Measurements from ENCODE around the gene CTIF. TPM values are rescaled to one million over a fixed set of nuclear protein-coding genes. Genes with fewer than 3 reads are reported as not detected.

Gene CTIF
- polyA plus RNA-seq, 4 donors: 8.1 to 22.6 (median 11.3) TPM

DNA sequence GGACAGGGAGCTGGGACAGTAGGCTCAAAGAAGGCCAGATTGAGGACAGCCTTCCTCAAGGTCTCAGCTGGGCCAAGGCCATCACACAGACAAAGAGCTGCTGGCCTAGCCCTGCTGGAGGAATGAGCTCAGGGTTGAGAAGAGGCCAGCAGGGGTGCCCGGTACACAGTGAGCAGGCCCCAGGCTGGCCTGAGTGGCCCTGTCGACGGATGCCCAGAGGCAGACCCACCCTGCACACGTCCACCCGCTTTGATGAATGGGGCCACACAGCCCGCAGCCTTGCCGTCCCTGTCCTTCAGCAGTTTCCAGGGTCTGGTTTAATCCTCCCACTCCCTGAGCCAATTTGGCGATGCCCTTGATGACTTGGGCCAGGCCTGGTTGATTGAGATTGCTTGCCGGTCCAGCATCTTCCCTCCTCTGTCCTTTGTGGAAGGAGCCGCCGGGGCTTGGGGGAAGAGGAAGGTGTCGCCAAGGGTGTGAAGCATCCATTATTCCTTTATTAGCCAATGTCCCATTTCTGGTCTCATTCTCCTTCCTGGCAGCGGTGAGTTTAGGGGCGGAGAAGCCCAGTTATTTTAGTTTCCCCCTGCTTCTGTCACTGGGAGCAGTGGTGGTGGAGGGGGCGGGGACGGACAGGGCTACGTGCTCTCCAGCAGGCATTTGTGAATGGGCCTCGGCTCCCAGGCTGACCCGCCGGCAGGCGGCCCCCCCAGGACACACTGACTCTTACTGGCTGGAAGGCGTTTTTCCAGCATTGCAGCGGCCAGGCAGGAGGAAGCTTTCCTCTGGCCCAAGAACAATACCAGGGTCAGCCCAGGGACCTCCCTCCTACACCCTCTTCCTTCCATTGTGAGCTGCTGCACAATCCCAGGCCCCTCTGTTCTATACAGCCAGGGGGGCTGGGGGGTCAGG is 141.8 kb downstream of the CTIF start:
- Histone ChIP-seq H3K27me3 (ENCODE audit: control insufficient read depth in 3 of 3, insufficient read depth in 3 of 3, low read length in 3 of 3) (no peaks in the 10 kb centered on the region), H3K27ac (ENCODE audit: low read depth in 1 of 3, low read length in 2 of 3) (peak overlapping the region in 2 of 3 donors; percentile 21 to 52), H3K9me3 (ENCODE audit: control insufficient read depth in 2 of 2, insufficient read depth in 1 of 2, low read depth in 1 of 2, low read length in 1 of 2) (no peaks in the 10 kb centered on the region), H3K4me1 (ENCODE audit: control insufficient read depth in 3 of 3, insufficient read depth in 2 of 3, low read depth in 1 of 3, low read length in 2 of 3) (peaks cover 0 to 8% (median 0%) of the 10 kb centered on the region in 3 donors), H3K4me3 (ENCODE audit: low read depth in 1 of 3, low read length in 3 of 3) (no peak overlapping the region), H3K36me3 (ENCODE audit: control insufficient read depth in 3 of 3, insufficient read depth in 2 of 3, low read depth in 1 of 3, low read length in 3 of 3) (peaks cover 0 to 10% (median 0%) of the 10 kb centered on the region in 3 donors)
- WGBS, 3 donors: 77 to 90% (median 89%) methylated on average over 23 of the region's 23 CpGs
- DNase-seq (no peak), FAIRE-seq (no peak)

- Histone ChIP-seq H3K27ac (ENCODE audit: low read depth in 1 of 3, low read length in 2 of 3) (no peak overlapping the region), H3K9me3 (ENCODE audit: control insufficient read depth in 2 of 2, insufficient read depth in 1 of 2, low read depth in 1 of 2, low read length in 1 of 2) (peaks cover 0 to 6% of the 10 kb centered on the region in 2 donors), H3K4me1 (ENCODE audit: control insufficient read depth in 3 of 3, insufficient read depth in 2 of 3, low read depth in 1 of 3, low read length in 2 of 3) (no peaks in the 10 kb centered on the region), H3K27me3 (ENCODE audit: control insufficient read depth in 3 of 3, insufficient read depth in 3 of 3, low read length in 3 of 3) (no peaks in the 10 kb centered on the region), H3K36me3 (ENCODE audit: control insufficient read depth in 3 of 3, insufficient read depth in 2 of 3, low read depth in 1 of 3, low read length in 3 of 3) (peaks cover 0 to 16% (median 0%) of the 10 kb centered on the region in 3 donors), H3K4me3 (ENCODE audit: low read depth in 1 of 3, low read length in 3 of 3) (no peak overlapping the region)
- WGBS, 3 donors: 94 to 97% (median 94%) methylated on average over 13 of the region's 13 CpGs
- DNase-seq (no peak), FAIRE-seq (no peak)
Measured at GRCh38 chr18:48682768-48683167, 143.9 kb downstream of the CTIF start.

- H3K36me3 ChIP-seq (ENCODE audit: control insufficient read depth in 3 of 3, insufficient read depth in 2 of 3, low read depth in 1 of 3, low read length in 3 of 3): peaks cover 0 to 19% (median 0%) of the 10 kb centered on the region in 3 donors
- H3K9me3 ChIP-seq (ENCODE audit: control insufficient read depth in 2 of 2, insufficient read depth in 1 of 2, low read depth in 1 of 2, low read length in 1 of 2): peaks cover 0 to 6% of the 10 kb centered on the region in 2 donors
- H3K4me1 ChIP-seq (ENCODE audit: control insufficient read depth in 3 of 3, insufficient read depth in 2 of 3, low read depth in 1 of 3, low read length in 2 of 3): no peaks in the 10 kb centered on the region
- no peak for DNase-seq
- H3K27me3 ChIP-seq (ENCODE audit: control insufficient read depth in 3 of 3, insufficient read depth in 3 of 3, low read length in 3 of 3): no peaks in the 10 kb centered on the region
- H3K27ac ChIP-seq (ENCODE audit: low read depth in 1 of 3, low read length in 2 of 3): no peak overlapping the region
- FAIRE-seq: no peak
- no peak overlapping the region for H3K4me3 ChIP-seq (ENCODE audit: low read depth in 1 of 3, low read length in 3 of 3)
- 87 to 88% (median 88%) methylated on average over 6 of the region's 6 CpGs for WGBS, 3 donors
Measured at GRCh38 chr18:48683197-48683596, 144.4 kb downstream of the CTIF start.

DNA sequence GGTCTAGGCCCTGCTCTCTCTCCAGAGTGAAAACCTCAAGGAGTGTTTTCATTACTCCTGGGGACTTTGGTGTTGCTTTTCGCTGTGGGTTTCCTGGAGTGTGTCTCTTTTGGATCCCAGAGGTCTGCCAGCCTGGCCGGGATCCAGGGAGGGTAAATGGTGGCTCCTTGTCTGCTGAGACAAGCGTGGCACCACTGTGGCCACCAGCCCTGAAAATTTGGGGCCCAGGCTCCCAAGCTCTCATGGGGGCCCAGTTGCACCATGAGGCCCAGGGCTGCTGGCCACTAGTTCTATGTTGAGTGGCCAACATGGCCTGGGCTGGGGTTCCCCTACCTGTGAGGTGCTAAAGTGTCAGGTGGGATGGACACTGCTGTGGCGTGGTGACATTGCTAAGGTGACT is 144.8 kb downstream of the CTIF start:
- H3K27me3 ChIP-seq (ENCODE audit: control insufficient read depth in 3 of 3, insufficient read depth in 3 of 3, low read length in 3 of 3): no peaks in the 10 kb centered on the region
- FAIRE-seq (no peak), DNase-seq (no peak)
- no peak overlapping the region for H3K4me3 ChIP-seq (ENCODE audit: low read depth in 1 of 3, low read length in 3 of 3)
- peaks cover 0 to 20% (median 0%) of the 10 kb centered on the region in 3 donors for H3K36me3 ChIP-seq (ENCODE audit: control insufficient read depth in 3 of 3, insufficient read depth in 2 of 3, low read depth in 1 of 3, low read length in 3 of 3)
- 91 to 94% (median 92%) methylated on average over 4 of the region's 4 CpGs for WGBS, 3 donors
- H3K9me3 ChIP-seq (ENCODE audit: control insufficient read depth in 2 of 2, insufficient read depth in 1 of 2, low read depth in 1 of 2, low read length in 1 of 2): peaks cover 0 to 6% of the 10 kb centered on the region in 2 donors
- no peak overlapping the region for H3K27ac ChIP-seq (ENCODE audit: low read depth in 1 of 3, low read length in 2 of 3)
- H3K4me1 ChIP-seq (ENCODE audit: control insufficient read depth in 3 of 3, insufficient read depth in 2 of 3, low read depth in 1 of 3, low read length in 2 of 3): no peaks in the 10 kb centered on the region

- FAIRE-seq (no peak), DNase-seq (no peak)
- Histone ChIP-seq H3K9me3 (ENCODE audit: control insufficient read depth in 2 of 2, insufficient read depth in 1 of 2, low read depth in 1 of 2, low read length in 1 of 2) (peaks cover 0 to 6% of the 10 kb centered on the region in 2 donors), H3K27ac (ENCODE audit: low read depth in 1 of 3, low read length in 2 of 3) (no peak overlapping the region), H3K4me1 (ENCODE audit: control insufficient read depth in 3 of 3, insufficient read depth in 2 of 3, low read depth in 1 of 3, low read length in 2 of 3) (no peaks in the 10 kb centered on the region), H3K27me3 (ENCODE audit: control insufficient read depth in 3 of 3, insufficient read depth in 3 of 3, low read length in 3 of 3) (no peaks in the 10 kb centered on the region), H3K36me3 (ENCODE audit: control insufficient read depth in 3 of 3, insufficient read depth in 2 of 3, low read depth in 1 of 3, low read length in 3 of 3) (peaks cover 0 to 29% (median 0%) of the 10 kb centered on the region in 3 donors), H3K4me3 (ENCODE audit: low read depth in 1 of 3, low read length in 3 of 3) (no peak overlapping the region)
- WGBS, 3 donors: 84 to 85% (median 84%) methylated on average over 10 of the region's 10 CpGs
Measured at GRCh38 chr18:48687346-48688042, 148.7 kb downstream of the CTIF start.

- H3K27ac ChIP-seq (ENCODE audit: low read depth in 1 of 3, low read length in 2 of 3): no peak overlapping the region
- H3K4me3 ChIP-seq (ENCODE audit: low read depth in 1 of 3, low read length in 3 of 3): no peak overlapping the region
- FAIRE-seq (no peak), DNase-seq (no peak)
- peaks cover 0 to 6% of the 10 kb centered on the region in 2 donors for H3K9me3 ChIP-seq (ENCODE audit: control insufficient read depth in 2 of 2, insufficient read depth in 1 of 2, low read depth in 1 of 2, low read length in 1 of 2)
- H3K4me1 ChIP-seq (ENCODE audit: control insufficient read depth in 3 of 3, insufficient read depth in 2 of 3, low read depth in 1 of 3, low read length in 2 of 3): no peaks in the 10 kb centered on the region
- peaks cover 0 to 29% (median 0%) of the 10 kb centered on the region in 3 donors for H3K36me3 ChIP-seq (ENCODE audit: control insufficient read depth in 3 of 3, insufficient read depth in 2 of 3, low read depth in 1 of 3, low read length in 3 of 3)
- 91 to 96% (median 92%) methylated on average over 9 of the region's 9 CpGs for WGBS, 3 donors
- no peaks in the 10 kb centered on the region for H3K27me3 ChIP-seq (ENCODE audit: control insufficient read depth in 3 of 3, insufficient read depth in 3 of 3, low read length in 3 of 3)
Measured at GRCh38 chr18:48688961-48689360, 150.1 kb downstream of the CTIF start.

DNA sequence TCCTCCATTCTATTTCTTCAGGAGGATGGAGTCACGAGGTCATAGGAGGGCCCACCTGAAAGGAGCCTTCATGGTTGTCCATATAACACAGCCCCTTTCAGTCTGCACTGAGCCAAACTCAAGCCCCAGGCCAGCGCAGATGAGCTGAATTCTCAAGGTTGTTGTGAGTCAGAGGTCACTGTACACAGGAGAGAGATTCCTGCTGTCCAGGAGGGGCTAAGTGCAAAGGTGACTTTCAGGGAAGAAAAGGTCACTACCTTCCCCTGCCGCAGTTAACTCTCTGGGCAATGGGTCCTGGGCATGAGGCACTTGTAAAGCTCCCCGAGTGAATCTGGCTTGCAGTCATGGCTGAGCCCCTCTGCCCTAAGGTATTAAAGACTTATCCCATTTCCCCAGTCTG is 150.7 kb downstream of the CTIF start:
- Histone ChIP-seq H3K27me3 (ENCODE audit: control insufficient read depth in 3 of 3, insufficient read depth in 3 of 3, low read length in 3 of 3) (no peaks in the 10 kb centered on the region), H3K4me1 (ENCODE audit: control insufficient read depth in 3 of 3, insufficient read depth in 2 of 3, low read depth in 1 of 3, low read length in 2 of 3) (no peaks in the 10 kb centered on the region), H3K4me3 (ENCODE audit: low read depth in 1 of 3, low read length in 3 of 3) (no peak overlapping the region), H3K27ac (ENCODE audit: low read depth in 1 of 3, low read length in 2 of 3) (no peak overlapping the region), H3K9me3 (ENCODE audit: control insufficient read depth in 2 of 2, insufficient read depth in 1 of 2, low read depth in 1 of 2, low read length in 1 of 2) (peaks cover 0 to 6% of the 10 kb centered on the region in 2 donors), H3K36me3 (ENCODE audit: control insufficient read depth in 3 of 3, insufficient read depth in 2 of 3, low read depth in 1 of 3, low read length in 3 of 3) (peaks cover 0 to 31% (median 0%) of the 10 kb centered on the region in 3 donors)
- WGBS, 3 donors: 82 to 92% (median 84%) methylated on average over 4 of the region's 4 CpGs
- DNase-seq (no peak), FAIRE-seq (no peak)

DNA sequence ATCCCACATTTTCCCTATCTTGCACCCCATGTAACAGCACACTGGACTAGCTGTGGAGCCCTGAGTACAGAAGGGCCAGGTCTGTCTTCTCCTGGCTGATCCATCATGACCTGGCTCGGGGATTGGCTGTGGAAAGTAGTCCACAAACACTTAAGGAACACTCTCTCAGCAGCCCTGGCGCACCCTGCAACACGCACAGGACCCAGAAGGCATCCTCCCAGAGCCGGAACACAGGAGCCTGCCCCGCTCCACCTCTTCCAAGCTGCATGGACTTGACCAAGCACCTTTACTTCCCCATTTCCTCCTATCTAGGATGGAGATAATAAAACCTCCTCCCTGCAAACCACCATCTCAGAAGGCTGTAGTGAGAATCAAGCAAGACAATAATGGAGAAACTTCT is 151.7 kb downstream of the CTIF start:
- Histone ChIP-seq H3K36me3 (ENCODE audit: control insufficient read depth in 3 of 3, insufficient read depth in 2 of 3, low read depth in 1 of 3, low read length in 3 of 3) (peaks cover 0 to 30% (median 0%) of the 10 kb centered on the region in 3 donors), H3K9me3 (ENCODE audit: control insufficient read depth in 2 of 2, insufficient read depth in 1 of 2, low read depth in 1 of 2, low read length in 1 of 2) (peaks cover 0 to 6% of the 10 kb centered on the region in 2 donors), H3K4me1 (ENCODE audit: control insufficient read depth in 3 of 3, insufficient read depth in 2 of 3, low read depth in 1 of 3, low read length in 2 of 3) (no peaks in the 10 kb centered on the region), H3K27me3 (ENCODE audit: control insufficient read depth in 3 of 3, insufficient read depth in 3 of 3, low read length in 3 of 3) (no peaks in the 10 kb centered on the region), H3K4me3 (ENCODE audit: low read depth in 1 of 3, low read length in 3 of 3) (no peak overlapping the region), H3K27ac (ENCODE audit: low read depth in 1 of 3, low read length in 2 of 3) (no peak overlapping the region)
- FAIRE-seq: no peak
- DNase-seq: no peak
- 94 to 97% (median 95%) methylated on average over 5 of the region's 5 CpGs for WGBS, 3 donors

Data from small intestine (tissue), 7 donors.